Stimulated activated naive CD4-positive, alpha-beta T cell treated with Interleukin-2 at 50 U/mL for 16 hours (primary cell): ENCODE measurements around the gene PITPNC1.
"Not testable (repeated sequence)": the region's sequence is repeated elsewhere in the genome, so short reads cannot be mapped to it uniquely, and the experiment has no call there.

ENCODE experiments used
- DNase-seq: peaks from one replicate; lab custom pipeline; 2025; lab: John Stamatoyannopoulos, UW

Gene PITPNC1

DNA sequence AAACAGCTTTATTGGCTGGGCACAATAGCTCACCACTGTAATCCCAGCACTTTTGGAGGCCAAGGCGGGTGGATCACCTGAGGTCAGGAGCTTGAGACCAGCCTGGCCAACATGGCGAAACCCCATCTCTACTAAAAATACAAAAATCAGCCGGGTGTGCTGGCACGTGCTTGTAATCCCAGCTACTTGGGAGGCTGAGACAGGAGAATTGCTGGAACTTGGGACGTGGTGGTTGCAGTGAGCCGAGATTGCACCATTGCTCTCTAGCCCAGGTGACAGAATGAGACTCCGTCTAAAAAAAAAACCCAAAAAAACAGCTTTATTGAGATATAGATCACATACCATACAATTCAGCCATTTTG lies 274.1 kb downstream of the PITPNC1 start:
- DNase-seq: not testable (repeated sequence)

DNA sequence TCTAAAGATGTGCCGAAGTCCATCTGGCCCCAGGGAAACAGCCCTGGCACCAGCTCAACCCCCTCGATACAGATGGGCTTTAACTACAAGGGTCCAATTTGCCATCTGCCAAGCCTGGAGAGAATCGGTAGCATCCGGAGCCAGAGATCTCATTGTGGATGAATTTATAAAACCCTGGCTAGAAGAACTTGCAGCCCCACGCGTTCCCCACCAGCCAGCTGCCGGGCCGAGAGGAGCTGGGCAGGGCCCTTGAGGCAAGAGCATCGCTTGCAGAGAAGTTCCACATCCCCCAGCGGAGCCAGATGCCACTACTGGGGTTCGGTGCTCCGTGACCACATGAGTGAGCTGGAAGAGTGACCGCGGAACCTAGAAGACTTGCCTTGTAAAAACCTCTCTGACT lies 275.4 kb downstream of the PITPNC1 start:
- no peak for DNase-seq

- DNase-seq: no peak
Observed at GRCh38 chr17:67655478-67656148, 278.5 kb downstream of the PITPNC1 start.

DNA sequence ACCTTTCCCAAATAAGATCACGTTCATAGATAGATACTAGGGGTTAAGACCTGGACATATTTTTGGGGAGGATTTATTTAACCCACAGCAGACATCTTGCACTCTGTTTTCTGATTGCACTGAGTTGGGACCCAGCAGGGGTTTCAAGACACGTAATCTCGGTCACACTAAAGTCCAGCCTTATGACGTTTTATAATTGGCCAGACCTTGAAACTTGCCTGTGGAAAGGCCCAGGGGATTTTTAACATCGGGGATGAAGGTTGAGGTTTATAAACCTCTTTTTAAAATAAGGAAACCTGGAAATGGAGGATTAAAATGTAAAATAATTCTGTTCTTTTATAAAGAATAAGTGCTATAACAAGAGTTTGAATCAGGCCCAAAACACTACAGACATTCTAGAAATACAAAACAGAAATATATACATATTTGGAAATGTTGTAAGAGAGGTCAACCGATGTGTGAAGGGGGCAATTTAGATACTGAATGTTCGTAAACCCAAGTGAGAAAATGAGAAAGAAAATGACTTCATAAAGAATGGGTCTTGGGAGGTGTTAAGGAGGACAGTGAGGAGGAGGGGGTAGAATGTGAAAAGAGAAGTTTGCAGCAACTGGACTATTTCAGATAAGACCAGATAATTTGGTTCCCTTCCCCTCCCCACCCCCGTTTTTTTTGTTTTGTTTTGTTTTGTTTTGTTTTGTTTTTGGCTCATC lies 279.6 kb downstream of the PITPNC1 start:
- DNase-seq: no peak

DNA sequence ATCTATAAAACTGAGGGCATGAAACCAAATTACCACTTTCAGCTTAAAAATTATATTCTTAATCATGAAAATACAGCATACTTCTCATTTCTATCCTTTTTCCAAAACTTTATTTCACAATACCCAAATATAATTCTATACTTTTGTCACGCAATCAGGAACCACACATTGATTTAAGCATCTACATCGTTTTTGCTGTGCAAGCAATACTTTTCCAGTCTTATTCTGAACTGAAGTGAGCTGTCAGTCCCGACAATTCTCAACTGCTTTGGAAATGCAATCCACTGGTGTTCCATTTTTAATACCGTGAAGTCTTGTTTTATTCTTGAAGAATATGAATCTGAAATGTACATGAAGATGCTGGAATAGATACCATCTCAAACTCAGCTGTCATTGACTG lies 280.5 kb downstream of the PITPNC1 start:
- DNase-seq: no peak

DNA sequence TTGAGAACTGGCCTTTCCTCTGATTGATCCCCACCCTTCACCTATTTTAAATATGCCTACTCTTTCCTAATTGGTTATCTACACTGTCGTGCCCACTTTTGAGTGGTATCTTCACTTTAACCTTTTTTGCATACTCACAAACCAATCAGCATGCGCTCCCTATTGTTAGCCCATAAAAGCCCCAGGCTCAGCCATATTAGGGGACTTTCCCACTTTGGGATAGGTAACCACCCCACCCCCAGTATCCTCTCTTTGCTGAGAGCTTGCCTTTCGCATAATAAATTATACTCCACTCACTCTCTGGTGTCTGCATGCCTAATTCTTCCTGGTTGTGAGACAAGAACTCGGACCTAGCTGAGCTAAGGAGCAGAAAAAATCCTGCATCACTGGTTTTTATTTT lies 281.2 kb downstream of the PITPNC1 start:
- no peak for DNase-seq

DNA sequence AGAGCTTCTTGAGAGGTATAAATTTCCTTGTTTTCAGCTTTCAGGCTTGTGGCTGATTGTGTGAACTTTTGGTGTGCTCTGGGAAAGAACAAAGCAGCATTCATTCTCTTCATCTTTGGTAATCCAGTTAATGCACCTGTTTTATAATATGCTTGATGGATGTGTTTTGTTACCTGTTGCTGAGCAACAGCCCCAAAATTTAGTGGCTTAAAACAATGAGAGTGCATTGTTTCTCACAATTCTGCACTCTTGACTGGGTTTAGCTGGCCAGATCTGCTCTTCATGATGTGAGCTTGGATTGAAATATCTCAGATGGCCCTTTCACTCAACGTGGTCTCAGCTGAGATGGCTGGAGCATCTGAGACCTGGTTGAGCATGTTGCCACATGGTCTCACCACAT lies 281.9 kb downstream of the PITPNC1 start:
- no peak for DNase-seq

- DNase-seq: no peak
Observed at GRCh38 chr17:67662712-67663111, 285.6 kb downstream of the PITPNC1 start.

DNA sequence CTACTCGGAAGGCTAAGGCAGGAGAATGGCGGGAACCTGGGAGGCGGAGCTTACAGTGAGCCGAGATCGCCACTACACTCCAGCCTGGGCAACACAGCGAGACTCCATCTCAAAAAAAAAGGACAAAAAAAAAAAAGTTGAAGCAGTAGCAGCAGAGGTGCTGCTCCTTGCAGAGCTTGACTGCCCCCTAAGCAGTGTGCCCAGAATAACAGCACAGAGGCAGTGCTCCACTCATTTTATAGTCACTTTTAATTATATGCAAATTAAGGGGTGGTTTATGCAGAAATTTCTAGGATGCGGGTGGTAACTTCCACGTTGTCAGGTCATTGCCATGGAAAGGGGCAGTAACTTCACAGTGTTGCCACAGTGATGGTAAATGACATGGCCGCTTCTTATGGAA lies 286.4 kb downstream of the PITPNC1 start:
- DNase-seq: no peak

GRCh38 chr17:67666028-67666427 lies 288.9 kb downstream of the PITPNC1 start:
- no peak for DNase-seq

- DNase-seq: no peak
Observed at GRCh38 chr17:67666710-67667109, 289.6 kb downstream of the PITPNC1 start.

GRCh38 chr17:67671493-67671892 lies 294.4 kb downstream of the PITPNC1 start:
- DNase-seq: no peak

GRCh38 chr17:67672592-67673335 lies 295.7 kb downstream of the PITPNC1 start:
- no peak for DNase-seq

GRCh38 chr17:67675481-67675880 lies 298.4 kb downstream of the PITPNC1 start:
- no peak for DNase-seq

GRCh38 chr17:67676305-67676704 lies 299.2 kb downstream of the PITPNC1 start:
- DNase-seq: no peak

DNA sequence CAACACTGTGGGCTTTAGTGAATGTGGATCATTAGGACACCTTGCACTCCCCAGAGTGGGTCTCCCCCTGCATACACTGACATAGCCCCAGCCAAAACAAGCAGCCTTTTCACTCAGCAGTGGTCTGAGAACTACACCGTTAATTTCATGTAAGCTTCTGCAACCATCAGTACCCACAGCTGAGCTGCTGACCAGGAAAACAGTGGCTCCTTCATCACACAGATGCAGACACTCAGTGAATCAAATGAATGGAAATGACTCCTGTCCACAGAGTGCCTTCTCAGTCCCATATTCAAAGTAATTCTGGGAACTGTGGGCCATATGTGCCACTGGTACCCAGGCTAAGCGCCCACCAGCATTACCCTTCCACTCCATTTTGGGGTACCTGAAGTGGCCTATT lies 301.3 kb downstream of the PITPNC1 start:
- DNase-seq: no peak

DNA sequence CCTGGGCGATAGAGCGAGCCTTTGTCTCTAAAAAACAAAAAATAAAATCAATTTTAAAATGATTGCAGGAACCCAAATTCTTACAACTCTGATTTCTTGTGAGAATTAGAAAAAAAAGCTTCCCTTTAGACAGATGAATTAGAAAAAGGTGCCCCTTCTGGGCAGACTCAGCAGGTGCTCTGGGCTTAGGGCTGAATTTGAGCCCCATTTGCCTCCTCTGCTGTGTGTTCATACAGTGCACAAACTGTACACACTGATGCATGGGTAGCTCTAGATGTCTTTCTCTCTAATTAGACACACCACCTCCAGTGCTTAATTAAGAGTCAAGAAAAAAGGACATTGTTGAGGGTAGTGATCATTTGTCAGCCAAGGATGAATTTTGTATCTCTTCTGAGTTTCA lies 302.1 kb downstream of the PITPNC1 start:
- DNase-seq: no peak

DNA sequence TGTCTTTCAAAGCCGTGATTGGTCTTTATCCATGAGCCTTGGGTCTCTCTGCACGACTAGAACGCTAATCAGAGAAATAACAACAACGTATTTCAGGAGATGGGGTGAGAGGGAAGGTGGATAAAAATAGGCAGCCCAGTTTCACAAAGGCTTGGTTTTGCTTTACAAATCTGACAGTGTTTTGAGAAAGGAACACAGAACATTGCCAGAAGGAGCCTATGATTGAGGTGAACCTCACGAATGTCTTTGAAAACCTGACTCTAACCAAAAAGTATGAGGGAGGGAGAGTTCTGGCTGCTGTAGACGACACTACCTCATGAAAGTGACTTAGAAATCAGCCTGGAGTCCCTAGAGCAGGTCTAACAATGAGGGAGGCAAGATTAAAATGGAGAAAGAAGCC lies 302.6 kb downstream of the PITPNC1 start:
- DNase-seq: no peak

- DNase-seq: no peak
Observed at GRCh38 chr17:67680445-67681224, 303.6 kb downstream of the PITPNC1 start.

DNA sequence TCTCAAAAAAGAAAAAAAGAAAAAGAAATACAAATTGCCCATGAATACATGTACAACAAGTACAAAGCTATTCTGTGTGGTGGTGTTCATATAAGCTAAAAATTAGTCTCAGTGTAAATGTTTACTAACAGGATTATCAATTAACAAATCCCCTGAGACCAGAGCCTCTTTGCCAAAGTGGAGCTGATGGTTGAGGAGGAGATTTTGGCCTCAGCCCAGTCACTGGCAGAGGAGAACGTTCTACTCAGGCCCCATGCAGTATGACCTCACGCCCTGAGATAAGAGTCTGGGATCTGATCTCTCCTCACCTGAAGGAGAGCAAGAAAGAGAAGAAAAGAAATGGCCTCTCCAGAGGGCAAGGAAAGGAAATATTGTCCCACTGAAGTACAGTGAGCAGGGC lies 305.1 kb downstream of the PITPNC1 start:
- no peak for DNase-seq

- DNase-seq: no peak
Observed at GRCh38 chr17:67685351-67685750, 308.3 kb downstream of the PITPNC1 start.

DNA sequence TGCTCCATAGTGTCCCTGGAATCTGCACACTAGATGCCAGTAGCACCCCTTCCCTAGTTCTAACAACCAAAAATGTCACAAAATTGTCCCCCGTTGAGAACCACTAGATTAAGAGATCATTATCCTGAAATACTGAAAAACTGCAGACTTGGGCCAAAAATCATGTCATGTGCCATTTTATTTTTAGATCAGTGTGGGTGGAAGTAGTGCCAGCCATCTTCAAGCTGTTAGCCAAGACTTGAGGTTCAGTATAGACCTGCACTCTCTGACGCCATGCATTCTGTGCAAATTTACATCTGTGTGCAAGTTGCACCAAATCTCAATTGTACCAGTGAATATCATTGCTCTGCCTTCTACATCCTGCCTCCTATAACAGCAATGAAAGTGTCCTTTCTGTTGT lies 309.2 kb downstream of the PITPNC1 start:
- DNase-seq: no peak
